NB4 (cell line): ENCODE measurements around the gene GALNT18.

Experiments used
- DNase-seq: peaks from one replicate; pipeline ENCODE4 v3.0.0; 2010; ENCODE audit warnings: low read depth
- H3K4me3 ChIP-seq: one replicate; pipeline ENCODE4 v1.5.1; 2011; ENCODE audit warnings: mild to moderate bottlenecking, low read depth, low read length, moderate library complexity
- MYC ChIP-seq: IDR thresholded peaks from 2 replicates; pipeline ENCODE4 v1.6.1; 2011; ENCODE audit warnings: low read depth, low read length
- POLR2A ChIP-seq: IDR thresholded peaks from 2 replicates; pipeline ENCODE4 v1.6.1; 2011; ENCODE audit warnings: mild to moderate bottlenecking; ENCODE audit not compliant: insufficient read length; ENCODE audit errors: extremely low read depth
- TF ChIP-seq, protein P1 (sequence below): IDR thresholded peaks from 2 replicates; pipeline ENCODE4 v1.6.1; 2011; ENCODE audit warnings: low read depth, low read length
- TF ChIP-seq, protein P2 (sequence below): IDR thresholded peaks from one replicate; pipeline ENCODE4 v1.5.1; 2012; ENCODE audit warnings: low read depth, low read length

The GALNT18 gene

DNA sequence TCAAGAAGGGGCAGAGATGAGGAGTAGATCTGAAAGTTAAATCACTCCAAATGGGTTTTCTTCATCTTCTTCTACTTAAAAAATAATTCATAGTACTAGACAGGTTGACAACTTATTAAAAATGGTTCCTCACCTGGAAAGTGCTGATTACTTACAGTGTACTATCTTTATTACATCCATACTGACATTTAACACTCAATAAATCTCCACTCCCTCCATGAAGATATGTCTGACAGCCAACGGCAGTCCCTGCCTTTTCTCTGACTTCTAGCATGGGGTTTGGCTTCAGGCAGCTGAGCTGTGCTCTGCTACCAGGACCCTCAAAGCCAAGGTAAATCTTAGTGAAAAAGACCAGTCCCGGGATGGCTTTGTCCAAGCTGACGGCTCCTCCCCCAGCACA is 135.4 kb downstream of the GALNT18 start:
- no peak for TF ChIP-seq MYC
- no peak for TF ChIP-seq POLR2A
- TF ChIP-seq, protein P1, sequence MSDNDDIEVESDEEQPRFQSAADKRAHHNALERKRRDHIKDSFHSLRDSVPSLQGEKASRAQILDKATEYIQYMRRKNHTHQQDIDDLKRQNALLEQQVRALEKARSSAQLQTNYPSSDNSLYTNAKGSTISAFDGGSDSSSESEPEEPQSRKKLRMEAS: no peak
- TF ChIP-seq, protein P2, sequence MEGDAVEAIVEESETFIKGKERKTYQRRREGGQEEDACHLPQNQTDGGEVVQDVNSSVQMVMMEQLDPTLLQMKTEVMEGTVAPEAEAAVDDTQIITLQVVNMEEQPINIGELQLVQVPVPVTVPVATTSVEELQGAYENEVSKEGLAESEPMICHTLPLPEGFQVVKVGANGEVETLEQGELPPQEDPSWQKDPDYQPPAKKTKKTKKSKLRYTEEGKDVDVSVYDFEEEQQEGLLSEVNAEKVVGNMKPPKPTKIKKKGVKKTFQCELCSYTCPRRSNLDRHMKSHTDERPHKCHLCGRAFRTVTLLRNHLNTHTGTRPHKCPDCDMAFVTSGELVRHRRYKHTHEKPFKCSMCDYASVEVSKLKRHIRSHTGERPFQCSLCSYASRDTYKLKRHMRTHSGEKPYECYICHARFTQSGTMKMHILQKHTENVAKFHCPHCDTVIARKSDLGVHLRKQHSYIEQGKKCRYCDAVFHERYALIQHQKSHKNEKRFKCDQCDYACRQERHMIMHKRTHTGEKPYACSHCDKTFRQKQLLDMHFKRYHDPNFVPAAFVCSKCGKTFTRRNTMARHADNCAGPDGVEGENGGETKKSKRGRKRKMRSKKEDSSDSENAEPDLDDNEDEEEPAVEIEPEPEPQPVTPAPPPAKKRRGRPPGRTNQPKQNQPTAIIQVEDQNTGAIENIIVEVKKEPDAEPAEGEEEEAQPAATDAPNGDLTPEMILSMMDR: no peak
- no peak overlapping the region for H3K4me3 ChIP-seq
- no peak for DNase-seq

DNA sequence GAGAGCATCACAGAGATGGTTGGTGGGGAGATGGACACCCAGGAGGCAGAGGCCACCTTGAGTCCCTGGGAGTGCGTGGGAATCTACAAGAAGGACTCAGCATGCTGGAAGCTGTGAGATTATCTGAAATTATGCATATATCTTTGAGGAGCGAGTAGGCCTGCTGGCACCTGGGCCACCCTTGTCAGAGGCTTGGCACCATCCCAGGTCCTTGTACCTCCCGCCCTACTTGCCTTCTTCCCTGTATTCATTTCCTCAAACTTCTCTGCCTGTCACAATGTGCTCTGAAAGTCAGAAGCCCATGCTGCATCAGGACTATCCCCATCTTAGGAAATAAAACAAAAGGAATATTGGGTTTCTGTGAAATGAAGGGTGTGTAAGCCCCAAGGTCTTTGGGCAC is 135.8 kb downstream of the GALNT18 start:
- H3K4me3 ChIP-seq: no peak overlapping the region
- no peak for DNase-seq
- TF ChIP-seq, protein P1: no peak
- TF ChIP-seq, protein P2: no peak
- TF ChIP-seq MYC (no peak), POLR2A (no peak)

DNA sequence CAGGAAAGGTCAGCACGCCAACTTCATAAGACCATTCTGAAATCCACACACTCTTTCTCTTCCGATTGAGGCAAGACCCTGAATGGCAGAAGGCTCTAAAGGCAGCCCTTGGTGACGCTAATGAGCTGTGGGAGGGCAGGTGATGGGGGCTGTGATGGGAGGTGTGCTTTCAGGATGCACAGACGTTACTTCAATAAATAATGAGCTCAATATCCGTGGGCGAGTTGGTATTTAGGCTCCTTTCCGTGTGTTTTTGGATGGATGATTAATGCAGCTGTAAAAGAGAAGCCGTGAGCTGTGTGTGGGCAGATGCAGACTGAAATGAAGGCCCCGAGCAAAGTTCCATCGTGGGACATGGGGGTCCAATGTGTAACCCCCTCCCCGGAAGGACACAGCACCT is 138.2 kb downstream of the GALNT18 start:
- DNase-seq: no peak
- no peak overlapping the region for H3K4me3 ChIP-seq
- TF ChIP-seq, protein P1: no peak
- TF ChIP-seq MYC (no peak), POLR2A (no peak)
- TF ChIP-seq, protein P2: no peak

DNA sequence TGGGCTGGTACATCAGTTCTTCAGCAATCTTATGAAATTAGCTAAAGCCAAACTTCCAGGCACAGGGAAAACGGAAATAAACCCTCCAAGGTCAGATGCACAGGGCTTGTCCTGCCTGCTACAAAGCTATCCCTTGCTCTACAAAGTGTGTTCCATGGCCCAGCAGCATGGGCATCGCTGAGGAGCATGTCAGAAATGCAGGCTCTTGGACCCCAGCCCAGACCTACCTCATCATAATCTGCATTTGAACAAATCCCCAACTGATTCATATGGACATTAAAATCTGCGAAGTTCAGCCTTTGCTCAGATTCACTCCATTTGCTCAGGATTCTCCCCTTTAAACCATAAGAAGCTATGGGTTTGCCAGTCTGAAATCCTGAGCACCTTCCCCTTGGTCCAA is 139.1 kb downstream of the GALNT18 start:
- no peak for DNase-seq
- no peak overlapping the region for H3K4me3 ChIP-seq
- TF ChIP-seq, protein P2: no peak
- no peak for TF ChIP-seq POLR2A
- no peak for TF ChIP-seq MYC
- TF ChIP-seq, protein P1: no peak

DNA sequence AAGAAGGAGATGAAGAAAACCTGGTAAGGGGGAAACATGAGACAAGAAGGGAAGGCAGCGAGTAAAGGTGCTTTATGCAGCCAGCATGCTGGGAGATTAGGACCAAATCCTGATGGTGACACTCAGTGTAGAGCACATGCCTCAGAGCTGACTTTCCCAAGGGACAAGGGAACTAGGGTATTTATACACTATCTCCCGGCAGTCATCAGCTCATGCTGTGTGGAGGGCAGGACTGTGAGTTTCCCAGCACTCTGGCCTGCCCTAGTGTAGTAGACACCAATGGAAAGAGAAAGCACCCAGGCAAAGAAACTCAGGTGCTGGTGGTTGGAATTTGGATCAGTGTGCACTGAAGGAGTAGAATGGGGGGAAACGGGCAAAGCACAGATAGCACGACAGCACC is 140.4 kb downstream of the GALNT18 start:
- H3K4me3 ChIP-seq: no peak overlapping the region
- no peak for DNase-seq
- TF ChIP-seq POLR2A (no peak), MYC (no peak)
- TF ChIP-seq, protein P2: no peak
- TF ChIP-seq, protein P1: no peak

DNA sequence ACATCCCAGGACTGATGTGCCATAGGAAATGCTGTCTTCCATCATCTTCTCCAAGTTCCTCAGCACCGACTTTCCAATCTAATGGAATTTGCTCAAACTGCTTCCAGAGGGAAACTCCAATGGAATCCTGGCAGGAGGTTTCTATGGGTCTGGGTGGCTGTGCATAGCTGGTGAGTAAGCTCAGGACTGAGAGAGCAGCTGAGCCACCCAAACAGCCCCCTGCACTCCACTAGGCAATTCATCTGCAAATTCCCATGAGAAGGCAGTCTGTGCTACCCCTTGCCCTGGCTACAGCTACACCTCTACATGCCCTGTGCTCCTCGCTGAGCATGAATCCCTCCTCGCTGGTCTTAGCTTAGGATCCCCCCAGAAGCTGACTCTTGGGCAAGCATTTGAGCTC is 140.8 kb downstream of the GALNT18 start:
- TF ChIP-seq POLR2A: no peak
- TF ChIP-seq, protein P1: no peak
- no peak for TF ChIP-seq MYC
- TF ChIP-seq, protein P2: no peak
- DNase-seq: no peak
- no peak overlapping the region for H3K4me3 ChIP-seq
